HG03066 (cell line): ENCODE measurements around the gene C9orf78.
A peak's percentile ranks its signal among the peaks of the same experiment; 100 is the strongest.

Source experiments
- ATAC-seq: cut with Tn5 transposase; IDR thresholded peaks from one replicate; pipeline ENCODE4 v1.9.1; 2021; ENCODE audit warnings: low read depth; ENCODE audit not compliant: unreplicated experiment

The C9orf78 gene

DNA sequence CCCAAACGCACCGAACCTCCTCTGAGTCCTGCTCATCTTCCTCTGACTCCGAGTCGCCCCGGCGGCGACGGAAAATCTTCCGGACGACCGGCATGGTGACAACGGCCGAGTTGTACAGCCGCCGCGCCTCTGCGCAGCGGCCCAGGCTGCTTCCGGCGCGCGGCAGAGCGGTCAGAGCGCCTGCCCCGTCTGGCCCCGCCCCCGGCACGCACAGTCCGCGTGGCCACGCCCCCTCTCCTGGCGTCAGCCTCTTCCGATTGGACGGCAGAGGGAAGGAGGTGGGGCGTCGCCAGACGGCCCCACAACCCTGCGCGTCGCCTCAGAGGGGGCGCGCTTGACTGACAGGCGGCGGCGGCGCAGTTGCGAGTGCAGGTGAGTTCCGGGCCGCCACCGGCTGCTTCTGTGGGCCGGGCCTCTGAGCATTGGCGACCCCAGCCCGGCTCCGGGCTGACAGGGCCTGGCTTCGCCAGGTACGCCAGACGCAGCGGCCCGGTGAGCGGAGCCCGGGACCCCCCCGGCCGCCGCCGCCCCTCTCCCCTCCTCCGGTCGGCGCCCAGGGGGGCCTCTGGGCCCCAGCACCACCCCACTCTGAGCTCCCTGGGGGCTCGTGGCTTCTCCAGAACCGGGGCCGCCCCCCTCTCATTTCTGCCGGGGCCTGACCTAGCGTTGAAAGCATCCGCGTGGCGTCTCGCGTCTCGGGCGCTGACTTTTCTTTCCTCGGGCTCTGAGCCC lies at the start of gene C9orf78, which contains the start of gene USP20:
TSS of gene C9orf78 (minus strand) at position 148 of the 732 bp plus-strand sequence. CDS start at position 94, 54 bp downstream.
TSS of gene USP20 (plus strand) at position 331 of the 732 bp plus-strand sequence. CDS start 17,098 bp downstream, outside the sequence.
- peak; percentile 83 for ATAC-seq

DNA sequence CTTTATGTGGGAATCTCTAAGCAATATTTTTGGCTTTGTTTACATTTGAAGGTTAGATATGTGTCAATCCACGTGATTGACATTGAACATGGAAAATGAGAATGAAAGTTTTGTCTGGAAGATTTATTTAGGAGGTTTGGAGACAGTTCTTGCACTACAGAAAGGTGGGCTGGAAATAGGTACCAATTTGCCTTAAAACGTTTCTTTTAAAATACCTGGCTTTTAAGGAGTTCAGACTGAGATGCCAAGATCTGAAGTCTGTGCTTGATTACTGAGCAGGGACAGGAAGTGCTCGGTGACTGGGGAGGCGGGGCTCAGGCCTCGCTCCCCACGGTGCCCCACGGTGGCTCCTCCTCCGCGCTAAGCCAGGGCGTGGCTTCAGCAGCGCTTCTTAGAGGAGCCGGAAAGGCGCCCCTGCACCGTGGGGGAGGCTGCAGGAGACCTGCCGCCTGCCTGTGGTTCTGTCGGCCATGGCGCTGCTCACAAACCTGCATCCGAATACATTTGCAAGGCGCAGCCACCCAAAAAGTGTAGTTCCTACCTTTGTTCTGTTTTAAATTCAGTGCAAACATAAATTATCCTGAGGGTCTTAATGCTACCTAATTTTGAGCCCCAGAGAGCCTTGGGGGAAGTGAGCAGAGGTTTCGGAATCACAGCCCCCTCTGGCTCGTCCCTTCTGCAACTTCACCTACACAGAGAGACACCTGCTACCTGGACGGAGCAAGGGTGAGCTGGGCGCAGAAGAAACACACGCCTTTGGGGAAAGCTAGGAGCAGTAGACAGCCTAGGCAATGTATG lies 49.3 kb upstream of the C9orf78 start:
- peak; percentile 37 for ATAC-seq

DNA sequence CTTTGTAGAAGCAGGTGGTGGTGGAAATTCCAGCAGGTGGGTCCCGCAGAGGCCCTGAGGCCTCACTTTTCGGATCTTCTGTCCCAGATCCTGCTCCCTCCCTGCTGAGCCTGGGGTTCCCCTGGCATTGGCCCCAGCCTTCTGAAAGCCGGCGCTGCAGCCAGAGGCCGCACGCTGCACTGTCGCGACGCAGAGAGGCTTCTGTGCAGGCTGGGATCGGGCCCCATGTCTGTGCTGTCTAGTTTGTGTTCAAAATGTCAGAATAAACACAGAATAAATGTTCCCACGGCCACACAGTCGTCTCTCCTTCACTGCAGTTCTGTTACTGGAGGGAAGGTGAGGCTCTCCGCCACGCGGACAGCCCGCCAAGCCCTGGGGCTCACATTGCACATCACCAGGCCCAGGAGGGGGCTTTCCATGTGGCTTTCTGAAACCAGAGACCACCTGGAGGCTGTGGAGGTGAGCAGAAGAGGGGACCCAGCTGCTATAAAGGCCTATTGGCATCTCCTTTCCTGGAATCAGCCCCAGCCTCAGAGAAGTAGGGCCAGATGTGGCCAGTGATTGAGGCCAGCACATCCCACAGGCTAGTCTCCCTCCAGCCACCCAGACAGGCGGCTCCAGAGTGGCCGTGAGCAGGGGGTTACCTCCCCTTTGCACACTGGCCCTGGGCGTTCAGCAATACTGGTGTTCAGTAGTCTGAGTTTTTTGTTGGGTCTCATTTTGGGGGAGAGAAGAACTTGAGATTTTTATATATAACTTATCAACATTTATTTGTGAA lies 46.7 kb upstream of the C9orf78 start:
- ATAC-seq, result no peak

- no peak for ATAC-seq
Observed at GRCh38 chr9:129880654-129881546, 45.8 kb upstream of the C9orf78 start.

- ATAC-seq, result no peak
Observed at GRCh38 chr9:129879991-129880653, 45.0 kb upstream of the C9orf78 start.

DNA sequence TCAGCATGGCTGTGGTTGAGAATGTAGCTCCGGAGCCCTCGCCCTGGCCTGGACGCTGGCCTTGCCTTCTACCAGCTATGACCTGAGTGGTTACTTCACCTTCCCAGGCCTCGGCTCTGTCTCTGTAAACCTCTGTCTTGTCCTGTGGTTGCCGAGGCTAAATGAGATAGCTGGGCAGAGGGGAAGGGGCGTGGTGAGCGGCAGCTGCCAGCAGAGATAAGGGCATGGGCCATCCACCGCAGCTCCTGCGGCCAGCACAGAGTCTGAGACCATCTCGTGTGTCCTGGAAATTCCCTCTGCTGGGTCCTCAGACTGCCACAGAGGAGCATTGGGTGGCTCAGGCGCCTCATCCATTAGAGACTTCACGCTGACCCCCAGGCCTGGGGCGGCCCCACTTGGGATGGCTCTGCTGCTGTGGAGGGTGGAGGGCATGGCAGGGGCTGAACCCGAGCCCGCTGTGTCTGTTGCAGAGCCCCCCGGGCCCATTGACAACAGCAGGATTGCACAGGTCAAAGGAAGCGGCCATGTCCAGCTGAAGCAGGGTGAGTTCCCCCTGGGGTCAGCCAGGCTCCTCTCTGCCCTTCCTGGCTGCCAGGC lies 44.1 kb upstream of the C9orf78 start:
- ATAC-seq, result no peak

DNA sequence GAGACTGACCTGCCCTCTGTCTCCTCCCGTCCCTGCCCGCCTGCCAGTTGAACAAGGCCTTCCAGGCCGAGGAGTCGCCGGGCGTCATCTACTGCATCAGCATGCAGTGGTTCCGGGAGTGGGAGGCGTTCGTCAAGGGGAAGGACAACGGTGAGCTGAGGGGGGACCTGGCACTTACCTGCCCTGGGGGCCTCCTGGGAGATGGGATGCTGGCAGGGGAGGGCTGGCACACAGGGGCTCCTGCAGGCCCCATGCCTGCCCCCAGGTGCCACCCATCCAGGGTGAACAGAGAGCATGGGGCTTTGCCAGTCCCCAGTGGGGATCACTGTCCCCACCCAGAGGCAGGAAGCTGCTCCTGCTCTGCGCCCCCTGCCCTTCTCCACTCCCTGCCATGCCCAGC lies 43.2 kb upstream of the C9orf78 start:
- ATAC-seq, result no peak

DNA sequence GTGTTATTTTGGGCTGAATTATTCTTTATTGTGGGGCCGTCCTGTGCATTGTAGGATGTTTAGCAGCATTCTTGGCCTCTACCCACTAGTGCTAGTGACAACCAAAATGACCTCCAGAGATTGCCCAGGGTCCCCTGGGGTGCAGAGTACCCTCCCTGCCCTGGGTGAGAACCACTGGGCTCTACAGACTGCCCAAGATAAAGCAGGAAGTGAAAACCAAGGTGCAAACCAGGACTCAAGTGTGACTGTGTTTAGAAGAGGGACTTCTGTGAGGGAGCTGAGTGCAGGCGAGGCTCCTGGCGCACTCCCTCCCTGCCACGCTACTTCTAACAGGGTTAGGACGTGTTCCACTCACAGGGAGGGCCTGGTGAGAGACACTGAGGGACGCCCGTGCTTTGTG lies 41.7 kb upstream of the C9orf78 start:
- ATAC-seq, result no peak

GRCh38 chr9:129875687-129876395 lies 40.8 kb upstream of the C9orf78 start:
- no peak for ATAC-seq

GRCh38 chr9:129875181-129875611 lies 40.1 kb upstream of the C9orf78 start:
- no peak for ATAC-seq

GRCh38 chr9:129874261-129875101 lies 39.4 kb upstream of the C9orf78 start:
- no peak for ATAC-seq

DNA sequence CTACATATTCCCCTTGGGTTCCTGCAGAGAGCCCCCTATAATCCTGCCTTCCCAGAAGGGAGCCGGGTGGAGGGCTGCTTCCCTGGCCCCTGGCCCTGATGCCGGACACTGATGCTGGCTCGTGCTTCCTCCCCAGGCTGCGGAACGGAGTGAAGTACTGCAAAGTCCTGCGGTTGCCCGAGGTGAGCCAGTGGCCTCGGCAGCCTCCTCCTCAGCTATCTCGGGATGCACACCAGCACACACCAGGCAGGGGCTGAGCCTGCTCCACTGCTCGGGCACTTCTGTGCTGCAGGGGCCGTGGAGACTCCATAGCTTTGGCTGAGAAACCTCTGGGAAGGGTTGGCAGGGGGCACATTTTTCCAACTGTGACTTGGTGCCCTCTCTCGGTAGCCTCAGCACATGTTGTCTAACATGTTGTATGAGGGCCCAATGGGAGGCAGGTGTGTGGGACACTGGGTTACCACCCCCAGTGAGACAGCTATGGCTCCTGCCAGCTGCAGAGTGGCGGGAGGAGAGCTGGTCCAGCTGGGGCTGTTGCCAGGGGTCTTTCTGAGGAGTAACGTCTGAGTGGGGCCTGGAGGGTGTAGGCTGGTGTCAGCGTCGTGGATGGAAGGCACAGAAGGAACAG lies 38.6 kb upstream of the C9orf78 start:
- ATAC-seq, result no peak

- no peak for ATAC-seq
Observed at GRCh38 chr9:129871046-129871445, 36.0 kb upstream of the C9orf78 start.

DNA sequence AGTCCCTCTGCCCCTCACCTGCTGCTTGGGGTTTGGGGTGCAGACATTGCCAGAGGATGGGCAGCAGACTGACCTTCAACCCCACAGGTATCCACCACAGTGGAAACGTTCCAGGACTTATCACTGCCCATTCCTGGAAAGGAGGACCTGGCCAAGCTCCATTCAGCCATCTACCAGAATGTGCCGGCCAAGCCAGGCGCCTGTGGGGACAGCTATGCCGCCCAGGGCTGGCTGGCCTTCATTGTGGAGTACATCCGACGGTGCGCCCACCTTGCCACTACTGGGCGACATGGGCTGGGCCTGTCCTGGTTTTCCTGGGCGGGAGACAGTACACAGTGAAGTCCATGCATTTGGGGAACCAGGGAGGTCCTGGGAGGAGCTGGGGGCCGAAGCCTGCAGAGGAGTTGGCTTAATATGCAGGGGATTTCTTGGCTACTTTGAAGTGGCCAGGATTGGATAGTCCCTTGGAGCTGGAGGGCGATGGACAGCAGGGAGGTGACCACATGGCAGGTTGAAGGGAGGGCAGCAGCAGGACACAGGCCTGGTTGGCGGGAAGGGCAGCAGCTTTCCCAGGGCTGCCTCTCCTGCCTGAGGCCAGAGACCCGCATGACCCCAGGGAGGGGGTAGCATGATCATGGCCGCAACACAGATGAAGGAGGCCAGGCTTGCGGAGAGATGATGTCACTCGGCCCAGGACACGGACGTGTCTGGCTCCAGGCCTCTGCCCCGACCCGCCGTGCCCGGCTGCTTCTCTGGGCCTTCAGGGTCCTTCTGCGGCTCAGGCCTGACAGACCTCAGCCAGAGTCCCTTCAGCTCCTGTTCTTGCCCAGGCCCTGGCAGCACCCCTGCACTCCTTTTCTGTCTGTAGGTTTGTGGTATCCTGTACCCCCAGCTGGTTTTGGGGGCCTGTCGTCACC lies 34.8 kb upstream of the C9orf78 start:
- no peak for ATAC-seq

DNA sequence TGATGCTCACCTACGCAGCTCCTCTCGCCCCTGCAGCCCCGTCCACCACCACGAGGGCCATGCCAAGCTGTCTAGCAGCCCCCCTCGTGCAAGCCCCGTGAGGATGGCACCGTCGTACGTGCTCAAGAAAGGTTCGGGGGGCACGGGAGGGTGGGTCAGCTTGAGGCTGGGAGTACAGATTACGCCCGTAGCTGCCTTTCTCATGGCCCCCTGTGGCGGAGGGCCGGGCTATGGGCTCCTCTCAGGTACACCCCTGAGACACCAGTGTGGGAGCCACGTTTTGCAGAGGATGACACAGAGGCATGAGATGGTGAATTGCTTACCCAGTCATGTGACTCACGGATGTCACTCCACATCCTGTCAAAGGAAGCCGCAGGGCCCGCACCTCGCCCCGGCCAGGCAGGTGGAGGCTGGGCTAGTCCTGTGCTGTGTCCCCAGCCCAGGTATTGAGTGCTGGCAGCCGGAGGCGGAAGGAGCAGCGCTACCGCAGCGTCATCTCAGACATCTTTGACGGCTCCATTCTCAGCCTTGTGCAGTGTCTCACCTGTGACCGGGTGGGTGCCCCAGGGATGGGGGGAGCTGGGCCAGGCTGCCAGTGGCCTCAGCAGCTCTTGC lies 33.9 kb upstream of the C9orf78 start:
- ATAC-seq, result no peak
